NCI-H2029 treated with DMSO at 0.1 percent for 48 hours (cell line): ENCODE data around the gene LCP1.

Experiments used
- DNase-seq: peaks from one replicate; lab custom pipeline; 2025; lab: John Stamatoyannopoulos, UW

LCP1 gene

GRCh38 chr13:46100191-46100815 is 81.7 kb downstream of the LCP1 start:
- no peak for DNase-seq

- DNase-seq, result no peak
Measured at GRCh38 chr13:46097663-46098062, 84.3 kb downstream of the LCP1 start.

- DNase-seq, result peak; percentile 27
Measured at GRCh38 chr13:46097015-46097414, 85.0 kb downstream of the LCP1 start.

GRCh38 chr13:46094478-46094877 is 87.5 kb downstream of the LCP1 start:
- no peak for DNase-seq

- DNase-seq, result no peak
Measured at GRCh38 chr13:46088821-46089562, 93.0 kb downstream of the LCP1 start.

- peak; percentile 20 for DNase-seq
Measured at GRCh38 chr13:46087481-46087880, 94.5 kb downstream of the LCP1 start.

GRCh38 chr13:46086985-46087384 is 95.0 kb downstream of the LCP1 start:
- DNase-seq, result peak; percentile 20

- peak; percentile 3 for DNase-seq
Measured at GRCh38 chr13:46086421-46086922, 95.5 kb downstream of the LCP1 start.

- DNase-seq, result no peak
Measured at GRCh38 chr13:46085737-46086136, 96.2 kb downstream of the LCP1 start.

- no peak for DNase-seq
Measured at GRCh38 chr13:46082324-46082723, 99.7 kb downstream of the LCP1 start.

GRCh38 chr13:46079770-46080169 is 102.2 kb downstream of the LCP1 start:
- no peak for DNase-seq

- DNase-seq, result no peak
Measured at GRCh38 chr13:46077265-46077664, 104.7 kb downstream of the LCP1 start.

- no peak for DNase-seq
Measured at GRCh38 chr13:46076827-46077226, 105.2 kb downstream of the LCP1 start.
